SU-DHL-6 (cell line): ENCODE results near the gene NUDT3.

Source experiments
- H2AFZ ChIP-seq: fragments of 200-600 bp; sonication (generic); 2 replicates; pipeline ENCODE4 v1.6.1; 2014; ENCODE audit warnings: low read depth, mild to moderate bottlenecking, moderate library complexity, mixed read lengths, antibody characterized with exemption, low read length; ENCODE audit not compliant: severe bottlenecking
- H3F3A ChIP-seq: fragments of 200-600 bp; shearing (Covaris generic); 2 replicates; pipeline ENCODE4 v1.6.0; 2016; ENCODE audit warnings: antibody characterized with exemption, mild to moderate bottlenecking; ENCODE audit not compliant: insufficient read depth
- H3K27ac ChIP-seq: fragments of 200-600 bp; sonication (generic); 2 replicates; pipeline ENCODE4 v1.5.1; 2016; ENCODE audit warnings: low read depth, mild to moderate bottlenecking, low read length, moderate library complexity, mixed read lengths
- H3K27me3 ChIP-seq: fragments of 200-600 bp; sonication (generic), shearing (Covaris generic); 2 replicates; pipeline ENCODE4 v1.6.0; 2014; ENCODE audit warnings: mild to moderate bottlenecking, low read length
- H3K36me3 ChIP-seq: fragments of 200-600 bp; sonication (generic); 2 replicates; pipeline ENCODE4 v1.6.1; 2014; ENCODE audit warnings: mild to moderate bottlenecking, low read length, mixed read lengths
- H3K4me2 ChIP-seq: fragments of 300-600, 200-600 bp; shearing (Covaris generic), sonication (generic); 2 replicates; pipeline ENCODE4 v1.6.0; 2014; ENCODE audit warnings: low read length, low read depth, mild to moderate bottlenecking; ENCODE audit not compliant: poor library complexity, severe bottlenecking
- H3K4me3 ChIP-seq: fragments of 200-600 bp; sonication (generic); 2 replicates; pipeline ENCODE4 v1.5.1; 2014; ENCODE audit warnings: antibody characterized with exemption, low read length, mild to moderate bottlenecking, mixed read lengths; ENCODE audit not compliant: insufficient read depth, poor library complexity, severe bottlenecking
- H3K79me2 ChIP-seq: fragments of 200-600 bp; sonication (generic); 2 replicates; pipeline ENCODE4 v1.6.1; 2014; ENCODE audit warnings: mild to moderate bottlenecking, low read length, moderate library complexity; ENCODE audit not compliant: insufficient read depth
- H3K9ac ChIP-seq: fragments of 200-600 bp; sonication (generic); 2 replicates; pipeline ENCODE4 v1.7.0; 2014; ENCODE audit warnings: mild to moderate bottlenecking, low read length
- H3K9me2 ChIP-seq: fragments of 200-600 bp; sonication (generic); replicated peaks from 2 replicates; pipeline ENCODE4 v1.6.1; 2014; ENCODE audit warnings: low read length; ENCODE audit not compliant: insufficient read depth
- H3K9me3 ChIP-seq: fragments of 200-600 bp; sonication (generic); 2 replicates; pipeline ENCODE4 v1.6.1; 2014; ENCODE audit warnings: low read length, mixed read lengths; ENCODE audit not compliant: insufficient read depth
- H4K20me1 ChIP-seq: fragments of 200-600 bp; sonication (generic); 2 replicates; pipeline ENCODE4 v1.6.1; 2014; ENCODE audit warnings: low read depth, mild to moderate bottlenecking, antibody characterized with exemption, low read length, moderate library complexity, mixed read lengths
- EZH2phosphoT487 ChIP-seq: fragments of 200-600 bp; sonication (generic), shearing (Covaris generic); conservative IDR thresholded peaks from 2 replicates; pipeline ENCODE4 v1.6.1; 2018; ENCODE audit warnings: mild to moderate bottlenecking, antibody characterized with exemption, low read length, moderate library complexity, mixed read lengths
- TF ChIP-seq, protein P1 (sequence below): fragments of 200-600 bp; sonication (generic); IDR thresholded peaks from one replicate; pipeline ENCODE4 v1.5.1; 2017; ENCODE audit warnings: antibody characterized with exemption, mild to moderate bottlenecking, low read length, moderate library complexity; ENCODE audit not compliant: insufficient read depth, poor library complexity, severe bottlenecking

NUDT3 gene

DNA sequence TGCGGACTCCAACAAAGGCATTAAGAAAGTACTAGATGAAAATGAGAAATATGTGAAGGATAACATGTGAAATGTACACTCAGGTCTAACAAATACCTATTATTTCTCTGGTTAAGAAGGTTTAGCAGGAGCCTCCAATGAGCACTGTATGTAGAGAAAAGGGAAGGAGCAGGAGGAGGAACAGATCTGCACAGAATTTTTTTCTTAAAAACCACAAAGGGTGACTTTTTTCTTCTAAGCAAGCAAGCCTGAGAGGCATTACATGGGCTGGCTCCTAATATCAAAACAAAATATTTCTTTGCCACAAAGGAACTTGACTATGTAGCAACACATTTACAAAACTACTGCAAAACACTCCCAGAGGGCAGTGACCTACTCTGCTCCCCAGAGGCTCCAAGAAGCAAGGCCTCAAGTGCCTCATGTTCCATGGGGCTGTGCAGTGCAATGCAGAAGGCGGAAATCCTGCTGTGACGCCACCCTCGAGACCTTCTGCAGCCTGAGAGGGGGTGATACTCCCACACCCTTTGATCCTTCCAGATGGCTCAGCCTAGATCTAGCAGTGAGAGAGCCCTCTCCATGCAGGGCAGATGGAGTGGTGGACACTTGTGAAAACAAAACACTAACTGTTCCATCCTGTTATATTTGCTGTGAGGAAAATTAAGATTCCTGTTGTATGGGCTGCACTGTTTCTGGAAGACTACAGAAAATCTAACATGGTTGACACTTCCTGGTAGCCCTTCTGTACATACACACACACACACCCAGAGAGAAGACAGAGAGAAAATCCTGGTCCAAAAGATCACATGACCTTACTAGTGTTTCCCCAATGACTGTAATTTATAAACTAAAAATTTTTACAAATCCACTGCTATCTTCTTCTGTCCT, 107.7 kb downstream of the NUDT3 start:
- Histone ChIP-seq H3K27me3 (no peaks in the 10 kb centered on the region), H3K4me2 (no peak overlapping the region), H4K20me1 (no peaks in the 10 kb centered on the region), H3K27ac (no peak overlapping the region), H3K9me3 (no peaks in the 10 kb centered on the region), H3K36me3 (0 out of 2 replicates have a peak, but pooled peaks cover 5% of the 10 kb centered on the region), H3K4me3 (no peak overlapping the region), H3K79me2 (no peaks in the 10 kb centered on the region), H3K9me2 (no peaks in the 10 kb centered on the region), H3F3A (no peaks in the 10 kb centered on the region), H2AFZ (no peak overlapping the region), H3K9ac (no peak overlapping the region)
- TF ChIP-seq, protein P1, sequence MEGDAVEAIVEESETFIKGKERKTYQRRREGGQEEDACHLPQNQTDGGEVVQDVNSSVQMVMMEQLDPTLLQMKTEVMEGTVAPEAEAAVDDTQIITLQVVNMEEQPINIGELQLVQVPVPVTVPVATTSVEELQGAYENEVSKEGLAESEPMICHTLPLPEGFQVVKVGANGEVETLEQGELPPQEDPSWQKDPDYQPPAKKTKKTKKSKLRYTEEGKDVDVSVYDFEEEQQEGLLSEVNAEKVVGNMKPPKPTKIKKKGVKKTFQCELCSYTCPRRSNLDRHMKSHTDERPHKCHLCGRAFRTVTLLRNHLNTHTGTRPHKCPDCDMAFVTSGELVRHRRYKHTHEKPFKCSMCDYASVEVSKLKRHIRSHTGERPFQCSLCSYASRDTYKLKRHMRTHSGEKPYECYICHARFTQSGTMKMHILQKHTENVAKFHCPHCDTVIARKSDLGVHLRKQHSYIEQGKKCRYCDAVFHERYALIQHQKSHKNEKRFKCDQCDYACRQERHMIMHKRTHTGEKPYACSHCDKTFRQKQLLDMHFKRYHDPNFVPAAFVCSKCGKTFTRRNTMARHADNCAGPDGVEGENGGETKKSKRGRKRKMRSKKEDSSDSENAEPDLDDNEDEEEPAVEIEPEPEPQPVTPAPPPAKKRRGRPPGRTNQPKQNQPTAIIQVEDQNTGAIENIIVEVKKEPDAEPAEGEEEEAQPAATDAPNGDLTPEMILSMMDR: no peak
- no peak for TF ChIP-seq EZH2phosphoT487

DNA sequence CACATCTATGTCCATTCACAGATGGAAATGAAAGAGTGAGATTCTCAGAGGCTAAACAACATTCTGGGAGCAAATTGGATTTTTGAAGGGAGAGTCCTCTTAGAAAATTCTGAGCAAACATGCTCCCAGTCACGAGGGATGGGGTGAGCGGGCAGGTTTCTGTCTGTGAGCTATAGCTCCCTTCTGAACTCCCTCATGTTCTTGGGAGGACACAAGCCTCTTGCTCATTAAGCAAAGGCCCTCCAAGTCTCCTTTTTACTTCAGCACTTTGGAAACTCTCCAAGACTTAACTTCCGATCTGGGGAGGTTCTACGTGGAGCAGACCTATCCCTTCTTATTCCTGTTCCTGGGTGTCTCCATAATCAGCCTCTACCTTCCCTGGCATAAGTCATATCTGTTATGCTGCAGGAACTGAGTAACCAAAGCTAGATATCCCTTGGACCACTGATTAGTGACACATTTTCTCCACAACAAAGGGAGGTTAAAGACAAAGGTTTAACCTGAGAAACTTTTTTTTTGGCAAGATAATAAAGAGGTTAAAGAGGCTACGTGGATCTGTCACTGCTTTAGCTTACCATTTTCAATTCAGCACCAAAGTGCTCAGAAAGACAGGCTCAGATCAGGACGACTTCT, 110.7 kb downstream of the NUDT3 start:
- no peaks in the 10 kb centered on the region for H4K20me1 ChIP-seq
- H3K27me3 ChIP-seq: no peaks in the 10 kb centered on the region
- H3K9me2 ChIP-seq: no peaks in the 10 kb centered on the region
- H3K9ac ChIP-seq: no peak overlapping the region
- TF ChIP-seq, protein P1: no peak
- TF ChIP-seq EZH2phosphoT487: no peak
- no peaks in the 10 kb centered on the region for H3F3A ChIP-seq
- no peaks in the 10 kb centered on the region for H3K36me3 ChIP-seq
- H3K4me3 ChIP-seq: no peak overlapping the region
- H3K9me3 ChIP-seq: no peaks in the 10 kb centered on the region
- no peak overlapping the region for H2AFZ ChIP-seq
- no peaks in the 10 kb centered on the region for H3K79me2 ChIP-seq
- H3K4me2 ChIP-seq: no peak overlapping the region
- no peak overlapping the region for H3K27ac ChIP-seq

DNA sequence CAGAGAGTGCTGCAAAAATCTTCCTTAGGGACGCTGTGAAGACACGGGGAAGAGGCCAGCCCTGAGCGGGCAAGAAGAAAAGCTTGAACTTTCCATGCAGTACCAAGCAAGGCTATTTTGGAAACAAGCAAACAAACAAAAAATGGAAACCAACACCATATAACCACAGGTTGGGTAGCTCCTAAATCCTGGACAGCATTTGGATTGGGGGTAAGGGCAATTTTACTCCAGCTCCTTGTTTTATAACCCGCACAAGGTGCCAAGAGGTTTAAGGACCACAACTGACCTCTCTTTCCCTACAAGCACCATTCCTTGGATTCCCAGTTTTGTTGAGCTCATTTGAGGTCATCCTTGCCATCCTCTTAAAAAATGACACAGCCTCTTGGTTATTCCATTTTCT, 112.3 kb downstream of the NUDT3 start:
- no peaks in the 10 kb centered on the region; the same call in 1 of the 2 replicates for H3F3A ChIP-seq
- H3K4me2 ChIP-seq: no peak overlapping the region
- H3K9me3 ChIP-seq: no peaks in the 10 kb centered on the region
- H2AFZ ChIP-seq: no peak overlapping the region
- no peaks in the 10 kb centered on the region for H3K27me3 ChIP-seq
- no peaks in the 10 kb centered on the region for H4K20me1 ChIP-seq
- no peak overlapping the region for H3K27ac ChIP-seq
- no peaks in the 10 kb centered on the region for H3K36me3 ChIP-seq
- no peak overlapping the region for H3K9ac ChIP-seq
- H3K9me2 ChIP-seq: no peaks in the 10 kb centered on the region
- TF ChIP-seq EZH2phosphoT487: no peak
- TF ChIP-seq, protein P1: no peak
- no peaks in the 10 kb centered on the region for H3K79me2 ChIP-seq
- no peak overlapping the region for H3K4me3 ChIP-seq
